AG09309 (cell line): ENCODE data around the gene PRDM16.

Source experiments
- DNase-seq: peaks from one replicate; pipeline ENCODE4 v3.0.0-alpha.2; 2010; ENCODE audit warnings: low read depth
- H3K4me3 ChIP-seq: 2 replicates; pipeline ENCODE4 v1.5.1; 2011; ENCODE audit warnings: mild to moderate bottlenecking, low read depth, low read length, moderate library complexity; ENCODE audit not compliant: control insufficient read depth
- CTCF ChIP-seq: IDR thresholded peaks from 2 replicates; pipeline ENCODE4 v1.5.1; 2011; ENCODE audit warnings: mild to moderate bottlenecking, low read depth, low read length, inconsistent platforms; ENCODE audit not compliant: insufficient read depth, control insufficient read depth; ENCODE audit errors: missing control alignments

Gene PRDM16

GRCh38 chr1:3130268-3130667 lies 61.3 kb downstream of the PRDM16 start:
- no peak for TF ChIP-seq CTCF

DNA sequence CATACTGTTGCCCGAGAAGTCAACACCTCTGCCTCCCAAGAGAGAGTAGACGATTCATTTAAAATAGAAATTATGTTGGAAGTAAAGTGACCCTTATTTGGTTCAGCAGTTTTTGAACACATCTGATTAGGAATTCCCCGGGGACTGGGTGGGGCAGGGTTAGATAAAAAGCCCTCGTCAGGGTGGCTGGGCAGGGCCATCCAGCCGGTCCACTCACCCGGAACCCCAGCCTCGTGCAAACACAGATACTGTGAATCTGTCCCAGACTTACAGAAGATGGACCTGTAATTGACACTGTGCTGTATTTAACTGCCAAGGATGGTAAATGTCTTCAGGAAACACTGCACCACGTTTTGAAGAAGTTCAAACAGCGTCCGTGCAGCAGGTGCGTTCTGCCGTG lies 63.7 kb downstream of the PRDM16 start:
- no peak overlapping the region for H3K4me3 ChIP-seq
- DNase-seq = no peak
- TF ChIP-seq CTCF = no peak

More at GRCh38 chr1:3130268-3130667, 61.3 kb downstream of the PRDM16 start:
- H3K4me3 ChIP-seq = no peak overlapping the region
- DNase-seq = no peak

DNA sequence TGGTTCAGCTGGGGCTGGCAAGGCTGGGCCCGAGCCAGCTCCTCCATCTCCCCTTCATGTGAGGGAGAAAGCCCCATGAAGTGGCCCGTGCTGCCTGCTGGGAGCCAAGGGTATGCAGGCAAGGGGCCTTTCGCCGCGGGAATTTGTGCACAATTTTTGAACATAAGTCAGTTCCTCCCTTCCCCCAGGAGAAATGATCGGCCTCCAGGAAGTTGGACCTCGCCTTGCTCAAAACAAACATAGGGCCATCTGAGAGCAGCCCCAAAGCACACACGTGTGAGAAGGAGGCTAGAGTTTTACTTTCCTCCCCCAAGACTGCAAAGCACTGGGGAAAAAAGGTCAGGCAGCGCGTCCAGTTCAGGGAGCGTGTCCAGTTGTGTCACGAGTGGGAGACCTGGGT lies 64.7 kb downstream of the PRDM16 start:
- H3K4me3 ChIP-seq = no peak overlapping the region
- TF ChIP-seq CTCF = no peak
- DNase-seq = no peak

- no peak for TF ChIP-seq CTCF
- H3K4me3 ChIP-seq = no peak overlapping the region
- DNase-seq = no peak
These were observed 65.5 kb downstream of the PRDM16 start for GRCh38 chr1:3134381-3135072.

GRCh38 chr1:3135073-3135702 lies 66.2 kb downstream of the PRDM16 start:
- DNase-seq = no peak
- H3K4me3 ChIP-seq = no peak overlapping the region
- TF ChIP-seq CTCF = no peak

GRCh38 chr1:3135744-3136455 lies 66.9 kb downstream of the PRDM16 start:
- DNase-seq = no peak
- no peak for TF ChIP-seq CTCF
- H3K4me3 ChIP-seq = no peak overlapping the region
